ENCODE data around the gene IDH3G. TPM values are rescaled to one million over a fixed set of nuclear protein-coding genes. Genes with fewer than 3 reads are reported as not detected.

IDH3G gene
- total RNA-seq, 1 experiment from 2014 or later = 52.0 TPM

DNA sequence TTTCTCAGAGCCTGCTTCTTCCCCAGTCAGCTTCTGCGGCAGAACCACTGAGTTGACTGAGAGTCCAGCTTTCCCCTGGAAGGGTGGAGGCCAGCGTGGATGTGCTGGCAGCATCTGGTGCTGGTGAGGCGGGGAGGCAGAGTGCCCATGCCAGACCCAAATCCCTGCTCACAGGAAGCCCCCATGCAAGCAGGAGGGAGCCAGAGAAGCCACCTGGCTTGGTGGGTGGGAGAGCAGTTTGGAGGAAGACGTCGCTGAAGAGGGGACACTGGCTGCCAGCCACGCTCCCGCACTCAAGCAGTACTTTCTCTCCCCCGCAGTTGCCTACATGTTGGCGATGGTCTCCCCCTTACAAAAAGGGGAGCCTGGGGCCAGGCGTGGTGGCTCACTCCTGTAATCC lies 30.2 kb upstream of the IDH3G start:
- CTCF ChIA-PET = no interaction called here
- no peak overlapping the region for H3K4me3 ChIP-seq (ENCODE audit: low read depth, low read length, poor library complexity, severe bottlenecking)
- H3K9me3 ChIP-seq (ENCODE audit: low read depth, low read length, poor library complexity, severe bottlenecking) = no peaks in the 10 kb centered on the region
- peaks cover 2% of the 10 kb centered on the region for H3K27me3 ChIP-seq (replicated peaks; ENCODE audit: insufficient read depth, low read depth, low read length, poor library complexity)
- BruUV-seq (replicated peaks) = no TSS peak
- intact Hi-C loops (cut with micrococcal nuclease; ENCODE audit: unreplicated experiment) = no loop called here
- H3K36me3 ChIP-seq (ENCODE audit: insufficient read depth, low read length, poor library complexity, severe bottlenecking) = no peaks in the 10 kb centered on the region
- no peaks in the 10 kb centered on the region for H3K4me1 ChIP-seq (ENCODE audit: insufficient read depth, low read length, poor library complexity, severe bottlenecking)
- TF ChIP-seq, protein P1, sequence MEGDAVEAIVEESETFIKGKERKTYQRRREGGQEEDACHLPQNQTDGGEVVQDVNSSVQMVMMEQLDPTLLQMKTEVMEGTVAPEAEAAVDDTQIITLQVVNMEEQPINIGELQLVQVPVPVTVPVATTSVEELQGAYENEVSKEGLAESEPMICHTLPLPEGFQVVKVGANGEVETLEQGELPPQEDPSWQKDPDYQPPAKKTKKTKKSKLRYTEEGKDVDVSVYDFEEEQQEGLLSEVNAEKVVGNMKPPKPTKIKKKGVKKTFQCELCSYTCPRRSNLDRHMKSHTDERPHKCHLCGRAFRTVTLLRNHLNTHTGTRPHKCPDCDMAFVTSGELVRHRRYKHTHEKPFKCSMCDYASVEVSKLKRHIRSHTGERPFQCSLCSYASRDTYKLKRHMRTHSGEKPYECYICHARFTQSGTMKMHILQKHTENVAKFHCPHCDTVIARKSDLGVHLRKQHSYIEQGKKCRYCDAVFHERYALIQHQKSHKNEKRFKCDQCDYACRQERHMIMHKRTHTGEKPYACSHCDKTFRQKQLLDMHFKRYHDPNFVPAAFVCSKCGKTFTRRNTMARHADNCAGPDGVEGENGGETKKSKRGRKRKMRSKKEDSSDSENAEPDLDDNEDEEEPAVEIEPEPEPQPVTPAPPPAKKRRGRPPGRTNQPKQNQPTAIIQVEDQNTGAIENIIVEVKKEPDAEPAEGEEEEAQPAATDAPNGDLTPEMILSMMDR (conservative IDR thresholded peaks at IDR 0.05; ENCODE audit: low read depth, low read length) = no peak
- TF ChIP-seq EZH2 (IDR thresholded peaks at IDR 0.05; ENCODE audit: borderline replicate concordance, low read depth, low read length, poor library complexity, severe bottlenecking) = no peak
- no peak for DNase-seq (ENCODE audit: low spot score)
- no peak overlapping the region for H3K27ac ChIP-seq (ENCODE audit: low read depth, low read length, poor library complexity, severe bottlenecking)
- POLR2A ChIA-PET (ENCODE audit: low non-redundant PET) = no interaction called here

- DNase-seq (ENCODE audit: low spot score) = no peak
- Histone ChIP-seq H3K9me3 (ENCODE audit: low read depth, low read length, poor library complexity, severe bottlenecking) (no peaks in the 10 kb centered on the region), H3K36me3 (ENCODE audit: insufficient read depth, low read length, poor library complexity, severe bottlenecking) (no peaks in the 10 kb centered on the region), H3K4me3 (ENCODE audit: low read depth, low read length, poor library complexity, severe bottlenecking) (no peak overlapping the region), H3K27me3 (replicated peaks; ENCODE audit: insufficient read depth, low read depth, low read length, poor library complexity) (no peaks in the 10 kb centered on the region), H3K4me1 (ENCODE audit: insufficient read depth, low read length, poor library complexity, severe bottlenecking) (no peaks in the 10 kb centered on the region), H3K27ac (ENCODE audit: low read depth, low read length, poor library complexity, severe bottlenecking) (no peak overlapping the region)
- CTCF ChIA-PET = no interaction called here
- no peak for TF ChIP-seq EZH2 (IDR thresholded peaks at IDR 0.05; ENCODE audit: borderline replicate concordance, low read depth, low read length, poor library complexity, severe bottlenecking)
- TF ChIP-seq, protein P1 (conservative IDR thresholded peaks at IDR 0.05; ENCODE audit: low read depth, low read length) = no peak
- no TSS peak for BruUV-seq (replicated peaks)
- intact Hi-C loops (cut with micrococcal nuclease; ENCODE audit: unreplicated experiment) = no loop called here
- POLR2A ChIA-PET (ENCODE audit: low non-redundant PET) = no interaction called here
Observed at GRCh38 chrX:153821066-153821465, 26.9 kb upstream of the IDH3G start.

- TF ChIP-seq EZH2 (IDR thresholded peaks at IDR 0.05; ENCODE audit: borderline replicate concordance, low read depth, low read length, poor library complexity, severe bottlenecking) = no peak
- TF ChIP-seq, protein P1 (conservative IDR thresholded peaks at IDR 0.05; ENCODE audit: low read depth, low read length) = no peak
- no peak for DNase-seq (ENCODE audit: low spot score)
- intact Hi-C loops (cut with micrococcal nuclease; ENCODE audit: unreplicated experiment) = no loop called here
- Histone ChIP-seq H3K27ac (ENCODE audit: low read depth, low read length, poor library complexity, severe bottlenecking) (no peak overlapping the region), H3K4me1 (ENCODE audit: insufficient read depth, low read length, poor library complexity, severe bottlenecking) (no peaks in the 10 kb centered on the region), H3K9me3 (ENCODE audit: low read depth, low read length, poor library complexity, severe bottlenecking) (no peaks in the 10 kb centered on the region), H3K36me3 (ENCODE audit: insufficient read depth, low read length, poor library complexity, severe bottlenecking) (no peaks in the 10 kb centered on the region), H3K4me3 (ENCODE audit: low read depth, low read length, poor library complexity, severe bottlenecking) (no peak overlapping the region), H3K27me3 (replicated peaks; ENCODE audit: insufficient read depth, low read depth, low read length, poor library complexity) (no peaks in the 10 kb centered on the region)
- ChIA-PET POLR2A (ENCODE audit: low non-redundant PET) (no interaction called here), CTCF (no interaction called here)
- BruUV-seq (replicated peaks) = no TSS peak
Observed at GRCh38 chrX:153820601-153821000, 26.4 kb upstream of the IDH3G start.
